Peyer's patch (tissue), 4 donors: Measurements from ENCODE around the gene PGAM1.

Experiments used
- CTCF ChIP-seq, 6 experiments: fragments of 450-650 bp in 4 of 6; fragments of 200-600 bp in 2 of 6; sonication (generic) in 1 of 6; IDR thresholded peaks; one replicate each; pipeline ENCODE4 v1.5.1; 2017 to 2019; ENCODE audit warnings: antibody characterized with exemption in 6 of 6, mild to moderate bottlenecking in 3 of 6, moderate library complexity in 1 of 6
- POLR2A ChIP-seq, 2 donors: fragments of 450-650 bp; IDR thresholded peaks; one replicate each; pipeline ENCODE4 v1.5.1; 2017; ENCODE audit warnings: antibody characterized with exemption in 2 of 2, mild to moderate bottlenecking in 2 of 2, moderate library complexity in 2 of 2

- TF ChIP-seq POLR2A (IDR thresholded peaks at IDR 0.05) (no peak), CTCF (IDR thresholded peaks at IDR 0.05) (no peak)
Measured at GRCh38 chr10:97388152-97388551, 37.8 kb upstream of the PGAM1 start.
